GM12892 (cell line): Measurements from ENCODE around the gene ZCCHC7.

Experiments
- POLR2A ChIP-seq: IDR thresholded peaks from 2 replicates; pipeline ENCODE4 v1.6.1; 2011; ENCODE audit warnings: low read depth, low read length, control low read depth
- POLR2AphosphoS5 ChIP-seq: IDR thresholded peaks from 2 replicates; pipeline ENCODE4 v1.6.1; 2011; ENCODE audit warnings: low read depth, low read length, control low read depth
- TAF1 ChIP-seq: IDR thresholded peaks from 2 replicates; pipeline ENCODE4 v1.6.1; 2011; ENCODE audit warnings: low read depth, mild to moderate bottlenecking, control low read depth, low read length, borderline replicate concordance

- TF ChIP-seq POLR2AphosphoS5, result no peak
- no peak for TF ChIP-seq POLR2A
- TF ChIP-seq TAF1, result no peak
These were observed 170.1 kb downstream of the ZCCHC7 start for GRCh38 chr9:37290366-37290939.
